Measurements from ENCODE around the gene PHRF1.

DNA sequence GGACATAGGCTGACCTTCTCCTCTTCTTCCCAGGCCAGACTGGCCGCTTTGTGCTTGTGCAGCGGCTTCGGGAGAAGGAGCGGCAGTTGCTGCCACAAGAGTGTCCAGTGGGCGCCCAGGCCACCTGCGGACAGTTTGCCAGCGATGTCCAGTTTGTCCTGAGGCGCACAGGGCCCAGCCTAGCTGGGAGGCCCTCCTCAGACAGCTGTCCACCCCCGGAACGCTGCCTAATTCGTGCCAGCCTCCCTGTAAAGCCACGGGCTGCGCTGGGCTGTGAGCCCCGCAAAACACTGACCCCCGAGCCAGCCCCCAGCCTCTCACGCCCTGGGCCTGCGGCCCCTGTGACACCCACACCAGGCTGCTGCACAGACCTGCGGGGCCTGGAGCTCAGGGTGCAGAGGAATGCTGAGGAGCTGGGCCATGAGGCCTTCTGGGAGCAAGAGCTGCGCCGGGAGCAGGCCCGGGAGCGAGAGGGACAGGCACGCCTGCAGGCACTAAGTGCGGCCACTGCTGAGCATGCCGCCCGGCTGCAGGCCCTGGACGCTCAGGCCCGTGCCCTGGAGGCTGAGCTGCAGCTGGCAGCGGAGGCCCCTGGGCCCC lies 14.1 kb upstream of the PHRF1 start:
- TF ChIP-seq, protein P1, sequence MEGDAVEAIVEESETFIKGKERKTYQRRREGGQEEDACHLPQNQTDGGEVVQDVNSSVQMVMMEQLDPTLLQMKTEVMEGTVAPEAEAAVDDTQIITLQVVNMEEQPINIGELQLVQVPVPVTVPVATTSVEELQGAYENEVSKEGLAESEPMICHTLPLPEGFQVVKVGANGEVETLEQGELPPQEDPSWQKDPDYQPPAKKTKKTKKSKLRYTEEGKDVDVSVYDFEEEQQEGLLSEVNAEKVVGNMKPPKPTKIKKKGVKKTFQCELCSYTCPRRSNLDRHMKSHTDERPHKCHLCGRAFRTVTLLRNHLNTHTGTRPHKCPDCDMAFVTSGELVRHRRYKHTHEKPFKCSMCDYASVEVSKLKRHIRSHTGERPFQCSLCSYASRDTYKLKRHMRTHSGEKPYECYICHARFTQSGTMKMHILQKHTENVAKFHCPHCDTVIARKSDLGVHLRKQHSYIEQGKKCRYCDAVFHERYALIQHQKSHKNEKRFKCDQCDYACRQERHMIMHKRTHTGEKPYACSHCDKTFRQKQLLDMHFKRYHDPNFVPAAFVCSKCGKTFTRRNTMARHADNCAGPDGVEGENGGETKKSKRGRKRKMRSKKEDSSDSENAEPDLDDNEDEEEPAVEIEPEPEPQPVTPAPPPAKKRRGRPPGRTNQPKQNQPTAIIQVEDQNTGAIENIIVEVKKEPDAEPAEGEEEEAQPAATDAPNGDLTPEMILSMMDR (IDR thresholded peaks at IDR 0.05), result no peak
- TF ChIP-seq POLR2A (IDR thresholded peaks at IDR 0.05; ENCODE audit: low read depth), result no peak
- TF ChIP-seq POLR2AphosphoS5 (IDR thresholded peaks at IDR 0.05), result no peak
- no peak for TF ChIP-seq EP300 (IDR thresholded peaks at IDR 0.05)

Measured in esophagus muscularis mucosa (tissue), 4 donors.